ENCODE data around the gene HMBS.

DNA sequence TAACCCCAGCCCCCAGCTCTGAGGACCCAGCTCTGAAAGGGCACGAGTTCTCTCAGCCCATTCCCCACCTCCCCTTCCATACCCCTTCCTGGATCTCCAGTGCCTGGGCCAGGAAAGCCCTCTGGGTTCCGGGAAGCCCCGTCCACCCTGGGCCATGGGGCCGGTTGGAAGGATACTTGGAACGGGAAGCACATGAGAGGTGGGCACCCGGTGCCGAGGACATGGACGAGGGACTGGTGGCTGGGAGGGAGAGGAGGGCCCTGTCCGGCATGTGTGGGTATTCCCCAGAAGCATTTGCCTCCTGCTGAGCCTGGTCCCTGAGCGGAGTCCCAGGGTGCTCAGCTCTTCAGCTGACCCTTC lies 31.5 kb downstream of the HMBS start:
- TF ChIP-seq, protein P1, sequence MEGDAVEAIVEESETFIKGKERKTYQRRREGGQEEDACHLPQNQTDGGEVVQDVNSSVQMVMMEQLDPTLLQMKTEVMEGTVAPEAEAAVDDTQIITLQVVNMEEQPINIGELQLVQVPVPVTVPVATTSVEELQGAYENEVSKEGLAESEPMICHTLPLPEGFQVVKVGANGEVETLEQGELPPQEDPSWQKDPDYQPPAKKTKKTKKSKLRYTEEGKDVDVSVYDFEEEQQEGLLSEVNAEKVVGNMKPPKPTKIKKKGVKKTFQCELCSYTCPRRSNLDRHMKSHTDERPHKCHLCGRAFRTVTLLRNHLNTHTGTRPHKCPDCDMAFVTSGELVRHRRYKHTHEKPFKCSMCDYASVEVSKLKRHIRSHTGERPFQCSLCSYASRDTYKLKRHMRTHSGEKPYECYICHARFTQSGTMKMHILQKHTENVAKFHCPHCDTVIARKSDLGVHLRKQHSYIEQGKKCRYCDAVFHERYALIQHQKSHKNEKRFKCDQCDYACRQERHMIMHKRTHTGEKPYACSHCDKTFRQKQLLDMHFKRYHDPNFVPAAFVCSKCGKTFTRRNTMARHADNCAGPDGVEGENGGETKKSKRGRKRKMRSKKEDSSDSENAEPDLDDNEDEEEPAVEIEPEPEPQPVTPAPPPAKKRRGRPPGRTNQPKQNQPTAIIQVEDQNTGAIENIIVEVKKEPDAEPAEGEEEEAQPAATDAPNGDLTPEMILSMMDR (IDR thresholded peaks at IDR 0.05) = no peak
- TF ChIP-seq EP300 (IDR thresholded peaks at IDR 0.05) (no peak), POLR2A (IDR thresholded peaks at IDR 0.05) (no peak), POLR2AphosphoS5 (IDR thresholded peaks at IDR 0.05) (no peak)
